OCI-LY3 (cell line): ENCODE measurements around the gene FOXI3.

ENCODE experiments used
- CTCF ChIP-seq: fragments of 200-600, 300-600 bp; sonication (generic); IDR thresholded peaks from 2 replicates; pipeline ENCODE4 v1.5.1; 2014; ENCODE audit warnings: antibody characterized with exemption, low read length, low read depth
- EZH2phosphoT487 ChIP-seq: fragments of 200-600 bp; shearing (Covaris generic); IDR thresholded peaks from 2 replicates; pipeline ENCODE4 v1.6.1; 2018; ENCODE audit warnings: antibody characterized with exemption, mixed run types, low read depth

GRCh38 chr2:88443353-88443938 is 9.0 kb downstream of the FOXI3 start:
- no peak for TF ChIP-seq CTCF
- TF ChIP-seq EZH2phosphoT487: no peak
